DMS153 treated with DMSO at 0.1 percent for 48 hours (cell line): ENCODE measurements around the gene SIMC1.

Experiments used
- DNase-seq: peaks from one replicate; lab custom pipeline; 2025; ENCODE audit not compliant: unreplicated experiment; lab: John Stamatoyannopoulos, UW

The SIMC1 gene

GRCh38 chr5:176361437-176362232, 123.4 kb downstream of the SIMC1 start, which contains the start of gene KIAA1191:
Gene KIAA1191 (minus strand): TSS chr5:176361764. CDS start chr5:176359508, 2,256 bp downstream.
- DNase-seq, result peak; percentile 43

GRCh38 chr5:176362233-176362490, 123.9 kb downstream of the SIMC1 start:
- no peak for DNase-seq

DNA sequence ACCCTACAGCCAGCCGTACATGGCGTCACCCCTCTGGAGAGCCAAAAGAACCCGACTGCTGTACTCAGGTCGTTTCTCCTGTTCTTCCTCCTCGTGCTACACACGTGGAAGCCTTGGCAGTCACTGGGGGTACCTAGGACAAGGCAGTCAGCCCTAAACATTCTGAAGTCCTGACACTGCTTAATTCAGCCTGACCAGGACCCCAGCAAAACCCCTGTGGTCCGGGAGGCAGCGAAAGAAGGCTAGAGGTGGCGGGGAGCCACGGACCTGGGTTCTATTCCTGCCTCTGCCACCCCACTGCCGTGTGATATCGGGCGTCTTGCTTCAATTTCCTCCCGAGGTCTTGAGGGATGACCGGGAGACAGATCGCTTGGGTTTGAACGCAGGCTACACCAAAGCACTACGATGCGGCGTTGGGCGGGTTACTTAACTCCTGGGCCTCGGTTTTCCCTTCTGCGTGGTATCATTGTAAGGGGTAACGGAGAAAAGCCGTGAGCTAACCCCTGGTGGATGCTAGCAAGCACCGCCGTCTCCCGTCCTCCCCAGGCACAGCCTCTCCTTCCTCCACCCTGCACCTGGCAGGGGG, 126.6 kb downstream of the SIMC1 start:
- DNase-seq, result no peak

DNA sequence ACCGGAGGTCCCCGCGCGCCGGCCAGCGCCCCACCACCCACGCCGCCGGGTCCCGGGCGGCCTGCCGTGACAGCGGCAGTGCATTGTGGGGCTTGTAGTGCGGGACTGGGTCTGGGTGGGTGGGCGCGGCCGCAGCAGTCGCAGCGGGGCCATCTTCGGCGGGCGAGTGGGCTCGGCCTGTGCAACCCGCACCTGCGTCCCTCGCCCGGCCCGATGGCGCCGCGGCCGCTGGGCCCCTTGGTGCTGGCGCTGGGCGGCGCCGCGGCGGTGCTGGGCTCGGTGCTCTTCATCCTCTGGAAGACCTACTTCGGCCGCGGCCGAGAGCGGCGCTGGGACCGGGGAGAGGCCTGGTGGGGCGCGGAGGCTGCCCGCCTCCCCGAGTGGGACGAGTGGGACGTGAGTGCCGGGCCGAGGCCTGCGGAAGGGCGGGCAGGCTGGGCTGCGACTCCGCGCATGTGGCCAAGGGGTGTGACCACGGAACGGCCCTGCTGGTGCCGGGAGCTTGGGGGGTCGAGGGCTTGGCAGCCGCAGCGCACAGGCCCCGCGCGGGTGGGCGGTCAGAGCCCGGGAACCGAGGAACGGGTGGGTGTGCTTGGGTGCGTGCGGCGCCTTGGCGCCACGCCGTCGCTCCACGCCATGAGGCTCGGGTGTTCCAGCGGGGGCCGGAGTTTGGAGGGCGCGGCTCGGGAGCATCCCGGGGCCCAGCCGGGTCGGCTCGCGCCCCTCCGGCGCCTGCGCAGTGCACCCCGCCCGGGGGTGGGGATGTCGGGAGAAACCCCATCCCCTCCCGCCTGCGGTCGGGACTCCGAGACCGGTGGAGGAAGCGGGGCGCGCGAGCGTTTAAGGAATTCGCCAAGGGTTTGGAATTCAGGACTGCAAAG, 127.4 kb downstream of the SIMC1 start, which contains the start of gene ARL10:
ARL10 (plus strand) TSS at position 137 of the 881 bp plus-strand sequence; CDS start at position 214, 77 bp downstream.
- no peak for DNase-seq

- no peak for DNase-seq
Measured at GRCh38 chr5:176366232-176366894, 128.1 kb downstream of the SIMC1 start.

DNA sequence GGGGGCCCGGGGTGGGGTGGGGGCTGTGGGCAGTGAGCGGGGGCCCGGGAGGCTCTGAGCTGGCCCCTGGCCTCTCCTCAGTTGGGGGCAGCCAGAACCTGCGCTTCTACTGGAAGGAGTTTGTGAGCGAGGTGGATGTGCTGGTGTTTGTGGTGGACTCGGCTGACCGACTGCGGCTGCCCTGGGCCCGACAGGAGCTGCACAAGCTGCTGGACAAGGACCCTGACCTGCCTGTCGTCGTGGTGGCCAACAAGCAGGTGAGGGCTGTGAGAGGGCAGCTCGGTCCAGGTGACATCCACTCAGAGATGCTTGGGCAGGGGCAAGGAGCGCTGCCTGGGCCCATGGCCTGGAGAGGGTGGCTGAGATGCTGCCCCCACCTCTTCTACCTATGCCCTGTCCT, 130.5 kb downstream of the SIMC1 start:
- DNase-seq, result no peak

- DNase-seq, result no peak
Measured at GRCh38 chr5:176369934-176370711, 131.9 kb downstream of the SIMC1 start.

DNA sequence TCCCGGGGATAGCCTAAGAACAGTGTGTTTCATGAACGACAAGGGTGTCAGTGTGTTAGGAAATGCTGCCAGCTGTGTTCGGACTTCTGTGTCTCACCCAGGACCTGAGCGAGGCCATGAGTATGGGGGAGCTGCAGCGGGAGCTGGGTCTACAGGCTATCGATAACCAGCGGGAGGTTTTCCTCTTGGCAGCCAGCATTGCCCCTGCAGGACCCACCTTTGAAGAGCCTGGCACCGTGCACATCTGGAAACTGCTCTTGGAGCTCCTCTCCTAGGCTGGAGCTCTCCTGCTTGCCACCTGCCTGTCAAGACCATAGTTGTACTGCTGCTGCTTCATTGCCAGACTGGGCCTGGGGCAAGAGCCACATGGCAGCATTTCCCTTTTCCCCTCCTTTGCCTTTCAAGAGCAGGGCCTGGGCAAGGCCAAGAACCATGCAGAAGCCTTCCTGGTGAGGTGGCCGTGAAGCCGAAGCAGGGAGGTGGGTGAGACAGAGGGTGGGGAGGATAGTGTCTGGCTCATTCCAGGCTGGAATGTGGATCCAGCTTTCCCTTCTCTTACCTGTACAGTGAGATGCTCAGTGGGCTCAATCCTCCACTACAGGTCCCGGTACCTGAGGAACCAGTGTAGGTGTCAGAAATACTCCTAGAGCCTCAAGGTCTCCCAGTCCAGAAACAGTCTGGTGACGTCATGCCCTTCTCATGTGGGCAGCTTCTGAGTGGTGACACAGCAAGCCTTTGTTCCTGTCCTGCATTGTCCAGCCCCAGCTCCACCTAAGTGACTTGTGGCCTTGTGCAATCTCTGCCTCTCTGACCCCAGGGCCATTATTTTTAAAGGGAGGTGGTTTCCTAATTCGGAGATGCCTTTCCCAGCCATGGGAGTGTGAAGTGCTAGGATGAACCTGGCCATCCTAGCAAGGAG, 133.7 kb downstream of the SIMC1 start:
- DNase-seq, result no peak

DNA sequence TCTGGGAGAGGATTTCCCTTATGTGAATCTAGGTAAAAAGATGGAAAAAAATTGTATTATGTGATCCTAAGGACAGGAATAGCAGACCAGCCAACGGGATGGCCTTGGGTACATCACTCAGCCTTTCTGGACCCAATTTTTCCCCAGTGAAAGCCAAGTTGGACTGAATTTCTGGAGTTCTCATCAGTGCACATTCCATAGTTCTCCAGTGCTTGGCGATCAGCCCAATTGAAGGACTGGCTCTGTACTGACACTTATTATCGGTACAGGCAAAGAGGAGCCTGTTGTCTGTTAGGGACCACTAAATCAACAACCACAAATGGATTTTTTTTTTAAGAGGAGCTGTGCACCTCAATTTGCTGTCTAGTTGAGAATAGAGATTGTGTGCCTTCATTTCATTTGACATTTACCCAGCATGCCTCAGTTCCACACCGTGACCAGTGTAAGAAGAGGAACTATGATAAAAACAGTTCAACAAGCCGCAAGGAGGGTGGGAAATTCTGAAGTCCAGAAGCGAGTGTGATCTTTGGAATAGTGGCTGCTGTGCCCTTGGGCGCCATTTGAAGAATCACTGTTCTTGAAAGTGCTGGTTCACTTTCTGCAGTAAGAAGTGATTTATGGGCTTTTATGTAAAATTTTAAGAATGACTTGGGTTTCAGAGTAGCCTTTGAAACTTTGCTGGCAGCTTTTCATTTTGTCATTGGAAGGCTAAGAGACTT, 135.0 kb downstream of the SIMC1 start:
- no peak for DNase-seq

DNA sequence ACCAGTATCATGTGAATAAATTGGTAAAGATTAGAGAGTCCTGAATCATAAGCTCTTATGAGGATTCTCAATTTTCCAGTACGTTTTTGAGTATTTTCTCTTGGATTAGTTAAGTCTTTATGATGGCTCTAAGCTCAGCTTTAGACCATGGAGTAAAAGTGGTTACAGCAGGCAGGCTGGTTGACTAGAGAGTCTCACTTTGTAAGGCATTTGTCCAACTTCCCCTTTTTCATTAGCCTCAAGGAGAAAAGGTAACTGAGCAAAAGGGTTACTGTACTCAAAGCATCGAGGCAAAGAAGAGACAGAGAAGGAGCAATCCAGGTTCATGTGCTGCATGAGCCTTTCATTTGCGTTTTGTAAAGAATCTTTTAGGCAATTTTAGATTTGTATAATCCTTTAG, 141.7 kb downstream of the SIMC1 start:
- DNase-seq, result no peak

DNA sequence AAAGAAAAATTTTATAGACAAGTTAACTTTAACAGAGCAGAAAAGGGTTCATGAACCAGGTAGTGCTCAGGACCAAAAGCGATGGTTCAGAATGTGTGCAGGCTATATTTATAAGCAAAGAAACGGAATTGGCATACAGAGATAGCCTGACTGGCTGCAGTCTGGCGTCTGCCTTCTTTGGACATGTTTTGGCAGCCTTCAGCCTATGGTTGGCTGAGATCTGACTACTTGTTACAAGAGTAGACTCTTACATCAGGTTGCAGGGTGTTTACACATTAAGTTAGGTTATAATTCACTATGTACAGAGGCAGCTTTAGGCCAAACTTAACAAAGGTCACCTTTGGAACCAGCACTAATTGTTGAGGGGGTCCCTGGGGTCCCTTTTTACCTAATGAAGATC, 143.2 kb downstream of the SIMC1 start:
- DNase-seq, result no peak

DNA sequence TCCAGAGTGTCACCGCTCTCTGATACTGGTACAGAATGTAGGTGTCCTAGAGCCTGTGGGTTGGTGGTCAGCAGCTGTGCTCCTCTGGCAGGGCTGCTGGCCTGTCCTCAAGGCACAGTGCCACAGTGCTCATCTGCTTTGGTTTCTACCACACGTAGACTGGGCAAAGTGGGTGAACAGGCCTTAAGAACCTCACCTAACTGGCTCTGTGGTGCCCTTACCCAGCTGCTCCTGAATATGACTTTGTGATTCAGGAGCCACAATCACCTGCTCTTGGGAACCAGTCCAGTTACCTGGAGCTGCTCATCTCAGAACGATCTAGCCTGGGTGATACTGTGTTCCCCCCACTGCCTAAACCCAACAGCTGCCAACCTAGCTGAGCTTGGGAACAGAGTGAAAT, 143.8 kb downstream of the SIMC1 start:
- DNase-seq, result no peak

DNA sequence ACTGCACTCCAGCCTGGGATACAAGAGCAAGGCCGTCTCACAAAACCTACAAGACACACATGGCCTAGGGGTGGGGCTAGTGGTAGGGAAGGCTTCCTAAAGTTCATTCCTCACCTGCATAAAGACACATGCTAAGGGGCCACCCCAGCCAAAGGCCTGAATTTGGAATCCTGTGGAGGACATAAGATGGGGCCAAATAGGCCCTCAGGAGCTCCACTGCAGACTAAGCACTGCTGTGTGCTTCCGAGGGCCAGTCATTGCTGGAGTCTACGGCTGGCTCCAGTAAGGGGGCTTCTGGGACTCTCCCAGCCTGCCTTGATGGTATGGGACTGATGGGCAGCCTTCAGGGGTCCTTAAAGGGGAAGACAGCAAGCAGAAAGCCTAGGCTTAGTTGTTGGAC, 144.5 kb downstream of the SIMC1 start:
- no peak for DNase-seq

- no peak for DNase-seq
Measured at GRCh38 chr5:176383248-176383905, 145.2 kb downstream of the SIMC1 start.

- no peak for DNase-seq
Measured at GRCh38 chr5:176383961-176384360, 145.7 kb downstream of the SIMC1 start.

GRCh38 chr5:176384366-176384930, 146.2 kb downstream of the SIMC1 start:
- DNase-seq, result no peak

DNA sequence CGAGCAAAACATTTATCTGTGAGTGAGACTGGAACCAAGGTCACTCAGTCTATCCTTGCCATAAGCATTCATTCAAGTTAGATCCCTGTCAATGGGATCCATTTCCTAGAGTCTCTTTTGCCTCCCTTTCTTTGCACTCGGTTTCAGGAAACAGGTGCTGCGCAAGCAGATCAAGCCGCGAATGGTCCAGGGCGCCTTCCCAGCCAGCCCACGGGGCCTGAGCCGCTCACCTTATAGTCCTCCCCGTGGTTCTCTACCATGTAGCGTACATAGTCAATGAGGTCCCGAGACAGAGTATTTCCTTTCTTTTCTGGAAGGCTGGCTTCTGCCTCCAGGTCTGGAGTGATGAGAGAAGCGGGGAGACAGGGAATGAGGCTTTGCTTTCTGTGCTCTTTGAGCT, 146.8 kb downstream of the SIMC1 start:
- no peak for DNase-seq

DNA sequence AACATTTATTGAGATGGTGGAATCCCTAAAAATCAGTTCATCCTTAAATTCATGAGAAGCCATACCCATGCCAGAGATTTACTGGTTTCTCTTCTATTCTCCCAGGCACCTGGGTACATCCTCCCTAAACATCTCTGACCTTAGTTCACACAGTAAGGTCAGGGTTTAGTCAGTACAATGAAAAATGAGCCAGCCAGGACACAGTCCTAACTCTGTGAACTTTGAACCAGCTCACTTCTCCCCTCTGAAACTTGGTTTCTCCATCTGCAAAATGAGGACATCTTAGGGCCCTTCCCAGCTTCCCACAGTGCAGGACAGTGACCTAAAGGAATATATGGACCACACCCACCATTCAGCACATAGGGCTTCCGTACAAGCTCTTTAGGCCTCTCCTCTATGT, 148.3 kb downstream of the SIMC1 start:
- no peak for DNase-seq
